ENCODE results near the gene ENHO.

DNA sequence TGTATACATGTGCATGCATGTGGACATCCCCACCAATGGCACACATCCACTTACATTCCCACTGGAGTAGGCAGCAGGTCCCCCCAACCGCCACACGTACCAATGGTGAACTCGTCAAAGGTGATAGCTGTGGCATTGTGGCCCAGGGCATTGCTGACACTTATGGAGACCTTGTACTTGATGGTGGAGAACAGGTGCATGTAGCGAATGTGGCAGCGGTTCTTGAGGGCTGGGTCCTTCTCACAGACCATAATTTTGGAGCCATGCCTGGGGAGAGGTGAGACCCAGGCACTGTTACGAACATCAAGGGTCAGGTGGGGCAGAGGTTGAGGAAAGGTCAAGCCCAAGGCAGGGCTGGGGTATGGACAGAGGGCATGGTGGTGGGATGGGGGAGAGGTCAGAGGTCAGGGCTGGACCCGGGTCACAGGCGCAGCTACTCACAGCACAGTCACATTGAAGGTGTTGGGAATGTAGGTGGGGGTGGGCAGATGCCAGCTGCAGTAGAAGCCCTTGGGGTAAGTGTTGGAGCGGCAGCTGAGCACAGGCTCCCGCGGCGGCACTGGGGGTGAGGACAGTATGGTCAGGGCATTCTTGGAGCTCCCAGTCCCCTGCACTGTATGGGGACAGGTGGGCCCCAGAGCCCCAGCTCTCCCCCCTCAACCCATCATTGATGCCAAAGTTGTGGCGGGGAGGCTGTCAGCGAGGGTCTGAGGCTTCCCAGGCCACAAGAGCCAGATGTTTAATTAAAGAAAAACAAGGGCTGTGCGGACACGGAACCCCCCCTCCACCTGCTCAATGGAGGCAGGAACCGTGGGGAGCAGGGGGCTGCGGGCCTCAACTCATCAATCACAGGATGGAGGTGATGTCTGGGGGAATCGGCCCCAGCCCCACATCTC, 34.9 kb upstream of the ENHO start:
- TF ChIP-seq CTCF (conservative IDR thresholded peaks at IDR 0.05 in 1 of 2, IDR thresholded peaks at IDR 0.05 in 1 of 2; ENCODE audit: extremely low read depth in 1 of 2, insufficient read depth in 1 of 2, low read depth in 1 of 2, low read length in 2 of 2) (no peak), EZH2 (IDR thresholded peaks at IDR 0.05; ENCODE audit: borderline replicate concordance, low read length) (no peak)

Measured in mammary epithelial cell (primary cell).